Keratinocyte (primary cell): ENCODE measurements around the gene SMARCA4.

ENCODE experiments used
- EZH2 ChIP-seq: IDR thresholded peaks from one replicate; pipeline ENCODE4 v1.6.1; 2012; ENCODE audit warnings: inconsistent platforms, mild to moderate bottlenecking, low read length, moderate library complexity
- TF ChIP-seq, protein P1 (sequence below), 3 experiments: IDR thresholded peaks in 1 of 3; conservative IDR thresholded peaks in 1 of 3; optimal IDR thresholded peaks in 1 of 3; 2 replicates in 2 of 3; 3 replicates in 1 of 3; pipeline versions ENCODE3 to v1.5.1; 2011; ENCODE audit warnings: low read length in 3 of 3, mild to moderate bottlenecking in 3 of 3, moderate library complexity in 2 of 3, control low read depth in 1 of 3, inconsistent platforms in 1 of 3; ENCODE audit not compliant: insufficient read depth in 2 of 3; ENCODE audit errors: extremely low read depth in 1 of 3

DNA sequence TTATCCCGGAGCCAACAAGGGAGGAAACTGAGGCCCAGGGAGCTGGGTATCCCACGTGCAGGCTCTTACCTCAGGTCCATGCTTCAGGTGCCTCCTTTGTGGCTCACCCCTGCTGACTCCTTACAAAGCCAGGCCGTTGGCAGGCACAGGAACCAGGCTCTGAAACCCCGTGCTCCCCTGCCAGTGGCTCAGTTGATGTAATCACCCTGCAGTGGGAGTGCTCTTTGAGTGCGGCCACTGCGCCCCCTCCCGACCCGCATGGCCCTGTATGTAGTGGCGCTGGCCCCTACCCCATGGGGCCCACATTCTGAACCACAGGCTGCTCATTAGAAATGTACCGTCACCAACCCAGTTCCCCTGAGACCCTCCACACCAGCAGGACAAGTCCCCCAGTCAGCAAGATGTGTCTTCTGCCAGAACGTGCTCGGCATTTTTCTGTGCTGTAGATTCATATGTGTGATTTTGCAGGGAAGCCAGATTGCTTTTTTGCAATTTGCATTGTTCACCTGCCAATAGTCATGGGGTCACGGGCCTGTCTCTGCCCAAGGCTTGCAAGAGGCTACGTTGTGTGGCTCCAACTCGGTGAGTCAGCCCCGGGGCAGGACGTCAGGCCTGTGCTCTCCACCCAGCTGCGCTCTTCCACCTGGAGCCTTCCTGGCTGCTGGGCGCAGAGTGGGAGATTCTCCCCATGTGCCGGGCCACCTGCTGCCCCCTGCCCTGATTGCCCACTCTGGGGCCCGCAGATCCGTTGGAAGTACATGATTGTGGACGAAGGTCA is 60.3 kb downstream of the SMARCA4 start:
- TF ChIP-seq, protein P1, sequence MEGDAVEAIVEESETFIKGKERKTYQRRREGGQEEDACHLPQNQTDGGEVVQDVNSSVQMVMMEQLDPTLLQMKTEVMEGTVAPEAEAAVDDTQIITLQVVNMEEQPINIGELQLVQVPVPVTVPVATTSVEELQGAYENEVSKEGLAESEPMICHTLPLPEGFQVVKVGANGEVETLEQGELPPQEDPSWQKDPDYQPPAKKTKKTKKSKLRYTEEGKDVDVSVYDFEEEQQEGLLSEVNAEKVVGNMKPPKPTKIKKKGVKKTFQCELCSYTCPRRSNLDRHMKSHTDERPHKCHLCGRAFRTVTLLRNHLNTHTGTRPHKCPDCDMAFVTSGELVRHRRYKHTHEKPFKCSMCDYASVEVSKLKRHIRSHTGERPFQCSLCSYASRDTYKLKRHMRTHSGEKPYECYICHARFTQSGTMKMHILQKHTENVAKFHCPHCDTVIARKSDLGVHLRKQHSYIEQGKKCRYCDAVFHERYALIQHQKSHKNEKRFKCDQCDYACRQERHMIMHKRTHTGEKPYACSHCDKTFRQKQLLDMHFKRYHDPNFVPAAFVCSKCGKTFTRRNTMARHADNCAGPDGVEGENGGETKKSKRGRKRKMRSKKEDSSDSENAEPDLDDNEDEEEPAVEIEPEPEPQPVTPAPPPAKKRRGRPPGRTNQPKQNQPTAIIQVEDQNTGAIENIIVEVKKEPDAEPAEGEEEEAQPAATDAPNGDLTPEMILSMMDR (optimal IDR thresholded peaks at IDR 0.05 in 1 of 3, IDR thresholded peaks at IDR 0.05 in 1 of 3, conservative IDR thresholded peaks at IDR 0.05 in 1 of 3; ENCODE audit: extremely low read depth in 1 of 3, insufficient read depth in 2 of 3, low read length in 3 of 3), result no peak
- TF ChIP-seq EZH2, result no peak
